Neural crest cell (in vitro differentiated cells): ENCODE measurements around the gene FUNDC2. TPM values are rescaled to one million over a fixed set of nuclear protein-coding genes. Genes with fewer than 3 reads are reported as not detected.

Experiments
- DNase-seq: peaks from one replicate; pipeline ENCODE4 v3.0.0; 2021; ENCODE audit warnings: low read depth, mixed read lengths, low spot score
- H3K27ac Mint-ChIP-seq: one replicate; pipeline ENCODE4 v1.8.0; 2021; ENCODE audit warnings: mild to moderate bottlenecking, mixed read lengths; ENCODE audit not compliant: unreplicated experiment
- H3K27me3 Mint-ChIP-seq: 2 replicates; pipeline ENCODE4 v1.8.0; 2021; ENCODE audit warnings: low read depth, mild to moderate bottlenecking, mixed read lengths
- H3K36me3 Mint-ChIP-seq: 2 replicates; pipeline ENCODE4 v1.8.0; 2021; ENCODE audit warnings: low read depth, mild to moderate bottlenecking, mixed read lengths
- H3K4me1 Mint-ChIP-seq: 2 replicates; pipeline ENCODE4 v1.8.0; 2021; ENCODE audit warnings: mixed read lengths
- H3K4me3 Mint-ChIP-seq: one replicate; pipeline ENCODE4 v1.8.0; 2021; ENCODE audit warnings: mild to moderate bottlenecking, mixed read lengths
- H3K9me3 Mint-ChIP-seq: 2 replicates; pipeline ENCODE4 v1.8.0; 2021; ENCODE audit warnings: mixed read lengths
- CTCF ChIP-seq: fragments of 200-600 bp; sonication (generic); conservative IDR thresholded peaks from 2 replicates; pipeline ENCODE4 v1.5.0; 2021; ENCODE audit warnings: antibody characterized with exemption, mild to moderate bottlenecking
- total RNA-seq: library from RNA; stranded (reverse); gene quantifications from 2 replicates; pipeline ENCODE4 v1.2.1, GENCODE V29; 2021

FUNDC2 gene
- total RNA-seq, 1 donor from 2014 or later, result 105 TPM

- DNase-seq, result no peak
- Mint-ChIP-seq H3K27ac (no peak overlapping the region), H3K9me3 (peaks cover 5% of the 10 kb centered on the region), H3K36me3 (no peaks in the 10 kb centered on the region), H3K4me3 (no peak overlapping the region), H3K4me1 (no peaks in the 10 kb centered on the region), H3K27me3 (no peaks in the 10 kb centered on the region)
- TF ChIP-seq CTCF, result no peak
These were observed 38.7 kb upstream of the FUNDC2 start for GRCh38 chrX:154987940-154988339.

- TF ChIP-seq CTCF, result no peak
- H3K36me3 Mint-ChIP-seq, result no peaks in the 10 kb centered on the region
- H3K9me3 Mint-ChIP-seq, result peaks cover 5% of the 10 kb centered on the region
- DNase-seq, result no peak
- no peak overlapping the region for H3K27ac Mint-ChIP-seq
- H3K4me1 Mint-ChIP-seq, result no peaks in the 10 kb centered on the region
- no peaks in the 10 kb centered on the region for H3K27me3 Mint-ChIP-seq
- H3K4me3 Mint-ChIP-seq, result no peak overlapping the region
These were observed 37.9 kb upstream of the FUNDC2 start for GRCh38 chrX:154988719-154989118.

- Mint-ChIP-seq H3K27me3 (no peaks in the 10 kb centered on the region), H3K36me3 (no peaks in the 10 kb centered on the region), H3K9me3 (peaks cover 5% of the 10 kb centered on the region), H3K4me1 (no peaks in the 10 kb centered on the region), H3K4me3 (no peak overlapping the region), H3K27ac (no peak overlapping the region)
- no peak for DNase-seq
- TF ChIP-seq CTCF, result no peak
These were observed 36.1 kb upstream of the FUNDC2 start for GRCh38 chrX:154990496-154990895.

GRCh38 chrX:154991039-154991438 is 35.6 kb upstream of the FUNDC2 start:
- no peak for TF ChIP-seq CTCF
- Mint-ChIP-seq H3K27ac (no peak overlapping the region), H3K36me3 (peaks cover 2% of the 10 kb centered on the region), H3K9me3 (peaks cover 8% of the 10 kb centered on the region), H3K4me1 (no peaks in the 10 kb centered on the region), H3K27me3 (no peaks in the 10 kb centered on the region), H3K4me3 (no peak overlapping the region)
- DNase-seq, result no peak

- peaks cover 8% of the 10 kb centered on the region for H3K9me3 Mint-ChIP-seq
- no peak overlapping the region for H3K27ac Mint-ChIP-seq
- no peaks in the 10 kb centered on the region for H3K27me3 Mint-ChIP-seq
These were observed 35.2 kb upstream of the FUNDC2 start for GRCh38 chrX:154991476-154991875.

More at GRCh38 chrX:154991476-154991875, 35.2 kb upstream of the FUNDC2 start:
- TF ChIP-seq CTCF, result no peak
- Mint-ChIP-seq H3K36me3 (peaks cover 2% of the 10 kb centered on the region), H3K4me1 (no peaks in the 10 kb centered on the region), H3K4me3 (no peak overlapping the region)
- no peak for DNase-seq
